Transverse colon (tissue), 4 donors: Measurements from ENCODE around the gene TBX18. TPM values are rescaled to one million over a fixed set of nuclear protein-coding genes. Genes with fewer than 3 reads are reported as not detected.
A peak's percentile ranks its signal among the peaks of the same experiment; 100 is the strongest.

Source experiments
- DNase-seq: peaks from one replicate; pipeline ENCODE4 v3.0.0-alpha.2; 2019
- H3K27ac ChIP-seq, 4 donors: fragments of 200-600 bp; sonication (generic); 2 replicates each; pipeline ENCODE4 v1.5.1; 2016 to 2018; ENCODE audit warnings: inconsistent platforms in 4 of 4
- H3K27me3 ChIP-seq: fragments of 200-600 bp; sonication (generic); 2 replicates; pipeline ENCODE4 v1.5.1; 2017; ENCODE audit warnings: inconsistent platforms
- H3K36me3 ChIP-seq, 4 donors: fragments of 200-600 bp; sonication (generic); 2 replicates each; pipeline ENCODE4 v1.5.1; 2017 to 2019; ENCODE audit warnings: inconsistent platforms in 4 of 4
- H3K4me1 ChIP-seq, 4 donors: fragments of 200-600 bp; sonication (generic); 2 replicates each; pipeline ENCODE4 v1.5.1; 2017 to 2020; ENCODE audit warnings: inconsistent platforms in 4 of 4
- H3K4me3 ChIP-seq, 4 donors: fragments of 200-600 bp; sonication (generic); 1 replicate in 1 of 4; 2 replicates in 3 of 4; pipeline versions ENCODE4 v1.5.1 to v1.6.1; 2017 to 2019; ENCODE audit warnings: inconsistent platforms in 4 of 4
- H3K9me3 ChIP-seq, 2 donors: fragments of 200-600 bp; sonication (generic); 2 replicates each; pipeline ENCODE4 v1.5.1; 2017 to 2019; ENCODE audit warnings: inconsistent platforms in 2 of 2
- CTCF ChIP-seq, 5 experiments: fragments of 200-600 bp in 3 of 5; fragments of 450-650 bp in 2 of 5; sonication (generic) in 3 of 5; IDR thresholded peaks; 1 replicate in 2 of 5; 2 replicates in 3 of 5; pipeline ENCODE4 v1.5.1; 2016 to 2017; ENCODE audit warnings: antibody characterized with exemption in 5 of 5, inconsistent platforms in 3 of 5, mild to moderate bottlenecking in 2 of 5, moderate library complexity in 1 of 5
- EP300 ChIP-seq: sonication (generic); formaldehyde crosslinking; IDR thresholded peaks from one replicate; pipeline ENCODE4 v1.6.1; 2017; ENCODE audit warnings: antibody characterized with exemption, low read depth
- POLR2A ChIP-seq: fragments of 450-650 bp; IDR thresholded peaks from one replicate; pipeline ENCODE4 v1.6.1; 2016; ENCODE audit warnings: antibody characterized with exemption, mild to moderate bottlenecking, moderate library complexity
- POLR2AphosphoS5 ChIP-seq, 3 donors: sonication (generic); formaldehyde crosslinking; IDR thresholded peaks; one replicate each; pipeline ENCODE4 v1.6.1; 2016; ENCODE audit warnings: antibody characterized with exemption in 3 of 3
- WGBS, 2 donors: methylation state at CpG; one replicate each; pipeline ENCODE4 v1.1.5; 2018; ENCODE audit warnings: low coverage in 1 of 2; 5-methylcytosine and 5-hydroxymethylcytosine counted together
- in situ Hi-C, 4 donors: fragments of 200-750 bp; cut with MboI; loops; one replicate each; pipeline versions ENCODE4 v1.15.0 to v1.15.1; 2017; ENCODE audit warnings: low sequenced_read_pairs in 3 of 4, low pct_ligation_motif_present in 1 of 4, low pct_unique_long_range_greater_than_20kb in 1 of 4
- intact Hi-C: fragments of 100-400 bp; cut with DNase I; formaldehyde crosslinking; loops from one replicate; pipeline ENCODE4 v1.15.1; 2023; ENCODE audit warnings: low total_unique reads
- total RNA-seq, 4 donors: library from RNA; depleted of rRNA; stranded (reverse); fragments of >200 nt; gene quantifications; one replicate each; pipeline ENCODE4 v1.1.0, GENCODE V29; 2016

Gene TBX18
- total RNA-seq, 4 donors from 2014 or later: 0.14 to 3.2 (median 1.9) TPM

GRCh38 chr6:84767526-84768201, 3.3 kb upstream of the TBX18 start:
- no peak overlapping the region for H3K27ac ChIP-seq
- no peak for DNase-seq
- intact Hi-C loops (no loop called here), in situ Hi-C loops (no loop called here)
- H3K4me1 ChIP-seq: peaks cover 0 to 24% (median 18%) of the 10 kb centered on the region in 4 donors
- no peak overlapping the region for H3K4me3 ChIP-seq
- H3K27me3 ChIP-seq: peaks cover 100% of the 10 kb centered on the region
- WGBS, 2 donors: 11 to 33% methylated on average over 7 to 14 of the region's 14 CpGs
- H3K9me3 ChIP-seq: no peaks in the 10 kb centered on the region
- no peaks in the 10 kb centered on the region for H3K36me3 ChIP-seq
- TF ChIP-seq CTCF (IDR thresholded peaks at IDR 0.05) (no peak), POLR2A (no peak), EP300 (no peak), POLR2AphosphoS5 (IDR thresholded peaks at IDR 0.05) (no peak)

GRCh38 chr6:84766799-84767525, 2.6 kb upstream of the TBX18 start:
- Histone ChIP-seq H3K4me3 (no peak overlapping the region), H3K27ac (no peak overlapping the region), H3K36me3 (no peaks in the 10 kb centered on the region), H3K9me3 (no peaks in the 10 kb centered on the region), H3K27me3 (peaks cover 100% of the 10 kb centered on the region), H3K4me1 (peaks cover 0 to 24% (median 18%) of the 10 kb centered on the region in 4 donors)
- TF ChIP-seq POLR2A (no peak), CTCF (IDR thresholded peaks at IDR 0.05) (no peak), POLR2AphosphoS5 (IDR thresholded peaks at IDR 0.05) (no peak), EP300 (no peak)
- 35 to 43% methylated on average over 6 to 38 of the region's 38 CpGs for WGBS, 2 donors
- DNase-seq: no peak
- in situ Hi-C loops (no loop called here), intact Hi-C loops (no loop called here)

GRCh38 chr6:84766118-84766798, 1.9 kb upstream of the TBX18 start:
- in situ Hi-C loops: no loop called here
- no peak for TF ChIP-seq POLR2A
- no peak for TF ChIP-seq POLR2AphosphoS5 (IDR thresholded peaks at IDR 0.05)
- no peak for TF ChIP-seq EP300
- TF ChIP-seq CTCF (IDR thresholded peaks at IDR 0.05): no peak
- Histone ChIP-seq H3K9me3 (no peaks in the 10 kb centered on the region), H3K36me3 (no peaks in the 10 kb centered on the region), H3K4me1 (peaks cover 0 to 24% (median 18%) of the 10 kb centered on the region in 4 donors), H3K4me3 (no peak overlapping the region), H3K27ac (no peak overlapping the region), H3K27me3 (peaks cover 100% of the 10 kb centered on the region)
- intact Hi-C loops: no loop called here
- 28% methylated on average over 24 of the region's 32 CpGs; no CpG with 5 or more reads in 1 of the 2 donors for WGBS, 2 donors
- DNase-seq: no peak

- in situ Hi-C loops: no loop called here
- H3K4me3 ChIP-seq: peak overlapping the region; percentile 7 to 49 (median 24)
These were observed 489 bp downstream of the TBX18 start for GRCh38 chr6:84763886-84764331.

More at GRCh38 chr6:84763886-84764331, 489 bp downstream of the TBX18 start:
- no peaks in the 10 kb centered on the region for H3K36me3 ChIP-seq
- DNase-seq: no peak
- 3% methylated on average over 53 of the region's 57 CpGs; no CpG with 5 or more reads in 1 of the 2 donors for WGBS, 2 donors
- intact Hi-C loops: no loop called here
- peak overlapping the region; percentile 45 to 69 (median 54) for H3K27ac ChIP-seq
- peaks cover 100% of the 10 kb centered on the region for H3K27me3 ChIP-seq
- H3K9me3 ChIP-seq: no peaks in the 10 kb centered on the region
- peaks cover 0 to 24% (median 18%) of the 10 kb centered on the region in 4 donors for H3K4me1 ChIP-seq
- TF ChIP-seq CTCF (IDR thresholded peaks at IDR 0.05): no peak
